ENCODE results near the gene FCER1A. TPM values are rescaled to one million over a fixed set of nuclear protein-coding genes. Genes with fewer than 3 reads are reported as not detected.

The FCER1A gene
- total RNA-seq: not detected in 2 replicates
- long read RNA-seq: 0 reads

GRCh38 chr1:159302095-159302494 lies at the start of gene FCER1A:
TSS of gene FCER1A (plus strand) at chr1:159302336. CDS start at chr1:159302365, 29 bp downstream.
- Mint-ChIP-seq H3K4me1 (ENCODE audit: unreplicated experiment) (no peaks in the 10 kb centered on the region), H3K27ac (ENCODE audit: unreplicated experiment) (no peak within 1 kb of the TSS), H3K36me3 (ENCODE audit: unreplicated experiment) (no peaks in the 10 kb centered on the region), H3K4me3 (ENCODE audit: unreplicated experiment) (no peak within 1 kb of the TSS), H3K9me3 (ENCODE audit: unreplicated experiment) (no peaks in the 10 kb centered on the region), H3K27me3 (ENCODE audit: unreplicated experiment) (peaks cover 2% of the 10 kb centered on the region)
- no peak for TF ChIP-seq CTCF (IDR thresholded peaks at IDR 0.05)
- no peak for DNase-seq (ENCODE audit: extremely low spot score, unreplicated experiment)

- Mint-ChIP-seq H3K27me3 (ENCODE audit: unreplicated experiment) (no peaks in the 10 kb centered on the region), H3K27ac (ENCODE audit: unreplicated experiment) (no peak overlapping the region), H3K4me1 (ENCODE audit: unreplicated experiment) (no peaks in the 10 kb centered on the region), H3K9me3 (ENCODE audit: unreplicated experiment) (peaks cover 3% of the 10 kb centered on the region), H3K4me3 (ENCODE audit: unreplicated experiment) (no peak overlapping the region), H3K36me3 (ENCODE audit: unreplicated experiment) (no peaks in the 10 kb centered on the region)
- TF ChIP-seq CTCF (IDR thresholded peaks at IDR 0.05): no peak
- no peak for DNase-seq (ENCODE audit: extremely low spot score, unreplicated experiment)
Observed at GRCh38 chr1:159261311-159261710, 40.8 kb upstream of the FCER1A start.

- Mint-ChIP-seq H3K4me1 (ENCODE audit: unreplicated experiment) (no peaks in the 10 kb centered on the region), H3K9me3 (ENCODE audit: unreplicated experiment) (peaks cover 3% of the 10 kb centered on the region), H3K27me3 (ENCODE audit: unreplicated experiment) (no peaks in the 10 kb centered on the region), H3K36me3 (ENCODE audit: unreplicated experiment) (no peaks in the 10 kb centered on the region), H3K27ac (ENCODE audit: unreplicated experiment) (no peak overlapping the region), H3K4me3 (ENCODE audit: unreplicated experiment) (no peak overlapping the region)
- DNase-seq (ENCODE audit: extremely low spot score, unreplicated experiment): no peak
- TF ChIP-seq CTCF (IDR thresholded peaks at IDR 0.05): no peak
Observed at GRCh38 chr1:159261721-159262494, 40.2 kb upstream of the FCER1A start.

GRCh38 chr1:159266832-159267231 lies 35.3 kb upstream of the FCER1A start:
- H3K27ac Mint-ChIP-seq (ENCODE audit: unreplicated experiment): no peak overlapping the region
- no peak for DNase-seq (ENCODE audit: extremely low spot score, unreplicated experiment)
- no peaks in the 10 kb centered on the region for H3K9me3 Mint-ChIP-seq (ENCODE audit: unreplicated experiment)
- H3K4me3 Mint-ChIP-seq (ENCODE audit: unreplicated experiment): no peak overlapping the region
- H3K36me3 Mint-ChIP-seq (ENCODE audit: unreplicated experiment): no peaks in the 10 kb centered on the region
- no peaks in the 10 kb centered on the region for H3K27me3 Mint-ChIP-seq (ENCODE audit: unreplicated experiment)
- no peaks in the 10 kb centered on the region for H3K4me1 Mint-ChIP-seq (ENCODE audit: unreplicated experiment)
- no peak for TF ChIP-seq CTCF (IDR thresholded peaks at IDR 0.05)

GRCh38 chr1:159274631-159275030 lies 27.5 kb upstream of the FCER1A start:
- no peaks in the 10 kb centered on the region for H3K4me1 Mint-ChIP-seq (ENCODE audit: unreplicated experiment)
- H3K27me3 Mint-ChIP-seq (ENCODE audit: unreplicated experiment): peaks cover 2% of the 10 kb centered on the region
- no peak for DNase-seq (ENCODE audit: extremely low spot score, unreplicated experiment)
- H3K27ac Mint-ChIP-seq (ENCODE audit: unreplicated experiment): no peak overlapping the region
- no peak overlapping the region for H3K4me3 Mint-ChIP-seq (ENCODE audit: unreplicated experiment)
- TF ChIP-seq CTCF (IDR thresholded peaks at IDR 0.05): no peak
- H3K9me3 Mint-ChIP-seq (ENCODE audit: unreplicated experiment): no peaks in the 10 kb centered on the region
- no peaks in the 10 kb centered on the region for H3K36me3 Mint-ChIP-seq (ENCODE audit: unreplicated experiment)
